ENCODE measurements around the gene CASP6. TPM values are rescaled to one million over a fixed set of nuclear protein-coding genes. Genes with fewer than 3 reads are reported as not detected.
"Not testable (repeated sequence)": the region's sequence is repeated elsewhere in the genome, so short reads cannot be mapped to it uniquely, and the experiment has no call there.

CASP6 gene
- total RNA-seq, 2 experiments from 2014 or later = 5.4 to 5.5 TPM

DNA sequence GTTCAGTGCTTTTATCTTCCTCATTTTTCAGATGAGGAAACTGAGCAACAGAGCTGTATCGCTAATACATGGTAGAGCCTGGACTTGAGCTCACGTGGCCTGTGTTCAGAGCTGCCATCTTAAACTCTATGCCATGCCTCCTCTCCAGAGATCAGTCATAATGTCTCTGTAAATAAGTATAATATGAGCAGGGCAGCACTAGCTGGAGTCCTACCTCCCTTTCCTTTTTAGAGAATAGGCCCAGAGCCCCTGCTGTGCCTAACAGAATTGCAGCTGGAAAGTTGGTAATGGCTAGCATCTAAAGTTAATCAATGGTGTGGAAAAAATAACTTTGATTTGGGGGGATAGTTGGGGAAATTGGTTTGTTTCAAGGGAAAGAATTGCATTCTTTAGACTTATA, 20.4 kb downstream of the CASP6 start:
- ATAC-seq (ENCODE audit: poor library complexity) = no peak
- no peaks in the 10 kb centered on the region for H3K9me3 Mint-ChIP-seq
- no peaks in the 10 kb centered on the region for H3K27me3 Mint-ChIP-seq
- ChIA-PET CTCF (no interaction called here), POLR2A (interaction anchor here (1.3 kb wide), 1 partner anchor 18 kb away, joined by 3 read pairs; no protein-coding TSS in a partner anchor)
- no peak overlapping the region for H3K4me3 Mint-ChIP-seq
- H3K27me3 ChIP-seq (ENCODE audit: control insufficient read depth in 1 of 2, insufficient read depth in 2 of 2, low read length in 2 of 2) = no peaks in the 10 kb centered on the region
- peaks cover 29% of the 10 kb centered on the region for H3K4me1 Mint-ChIP-seq (ENCODE audit: low read depth)
- peaks cover 57% of the 10 kb centered on the region for H3K36me3 ChIP-seq (ENCODE audit: insufficient read depth, low read length)
- H3K4me1 ChIP-seq (ENCODE audit: insufficient read depth, low read length) = no peaks in the 10 kb centered on the region
- peaks cover 0 to 13% of the 10 kb centered on the region in 2 experiments for H3K9me3 ChIP-seq (ENCODE audit: control insufficient read depth in 1 of 2, insufficient read depth in 1 of 2, low read length in 2 of 2)
- peak overlapping the region in 1 of 2 donors; percentile 31 for H3K27ac ChIP-seq (ENCODE audit: low read depth in 1 of 2, low read length in 2 of 2)
- intact Hi-C loops (cut with DNase I, micrococcal nuclease) = no loop called here
- H3K36me3 Mint-ChIP-seq (ENCODE audit: low read depth) = peaks cover 76% of the 10 kb centered on the region
- TF ChIP-seq, protein P1, sequence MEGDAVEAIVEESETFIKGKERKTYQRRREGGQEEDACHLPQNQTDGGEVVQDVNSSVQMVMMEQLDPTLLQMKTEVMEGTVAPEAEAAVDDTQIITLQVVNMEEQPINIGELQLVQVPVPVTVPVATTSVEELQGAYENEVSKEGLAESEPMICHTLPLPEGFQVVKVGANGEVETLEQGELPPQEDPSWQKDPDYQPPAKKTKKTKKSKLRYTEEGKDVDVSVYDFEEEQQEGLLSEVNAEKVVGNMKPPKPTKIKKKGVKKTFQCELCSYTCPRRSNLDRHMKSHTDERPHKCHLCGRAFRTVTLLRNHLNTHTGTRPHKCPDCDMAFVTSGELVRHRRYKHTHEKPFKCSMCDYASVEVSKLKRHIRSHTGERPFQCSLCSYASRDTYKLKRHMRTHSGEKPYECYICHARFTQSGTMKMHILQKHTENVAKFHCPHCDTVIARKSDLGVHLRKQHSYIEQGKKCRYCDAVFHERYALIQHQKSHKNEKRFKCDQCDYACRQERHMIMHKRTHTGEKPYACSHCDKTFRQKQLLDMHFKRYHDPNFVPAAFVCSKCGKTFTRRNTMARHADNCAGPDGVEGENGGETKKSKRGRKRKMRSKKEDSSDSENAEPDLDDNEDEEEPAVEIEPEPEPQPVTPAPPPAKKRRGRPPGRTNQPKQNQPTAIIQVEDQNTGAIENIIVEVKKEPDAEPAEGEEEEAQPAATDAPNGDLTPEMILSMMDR (IDR thresholded peaks at IDR 0.05) = no peak
- H3K27ac Mint-ChIP-seq = peak overlapping the region; percentile 79
- no peak for DNase-seq
- no peak overlapping the region for H3K4me3 ChIP-seq (ENCODE audit: low read length)

DNA sequence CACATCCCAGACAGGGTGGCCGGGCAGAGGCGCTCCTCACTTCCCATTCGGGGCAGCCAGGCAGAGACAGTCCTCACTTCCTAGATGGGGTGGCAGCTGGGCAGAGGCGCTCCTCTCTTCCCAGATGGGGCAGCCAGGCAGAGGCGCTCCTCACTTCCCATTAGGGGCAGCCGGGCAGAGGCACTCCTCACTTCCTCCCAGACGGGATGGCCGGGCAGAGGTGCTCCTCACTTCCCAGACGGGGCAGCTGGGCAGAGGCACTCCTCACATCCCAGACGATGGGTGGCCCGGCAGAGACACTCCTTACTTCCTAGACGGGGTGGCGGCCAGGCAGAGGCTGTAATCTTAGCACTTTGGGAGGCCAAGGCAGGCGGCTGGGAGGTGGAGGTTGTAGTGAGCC, 24.3 kb downstream of the CASP6 start:
- H3K9me3 Mint-ChIP-seq; H3K27me3 Mint-ChIP-seq; ATAC-seq (ENCODE audit: poor library complexity); H3K4me3 ChIP-seq (ENCODE audit: low read length); POLR2A ChIA-PET; H3K4me1 ChIP-seq (ENCODE audit: insufficient read depth, low read length); intact Hi-C loops (cut with DNase I, micrococcal nuclease); CTCF ChIA-PET; H3K4me3 Mint-ChIP-seq; H3K27ac Mint-ChIP-seq; H3K27ac ChIP-seq (ENCODE audit: low read depth in 1 of 2, low read length in 2 of 2); DNase-seq; H3K27me3 ChIP-seq (ENCODE audit: control insufficient read depth in 1 of 2, insufficient read depth in 2 of 2, low read length in 2 of 2): not testable (repeated sequence)
- Mint-ChIP-seq H3K36me3 (ENCODE audit: low read depth) (peaks cover 71% of the 10 kb centered on the region), H3K4me1 (ENCODE audit: low read depth) (peaks cover 47% of the 10 kb centered on the region)
- Histone ChIP-seq H3K36me3 (ENCODE audit: insufficient read depth, low read length) (peaks cover 27% of the 10 kb centered on the region), H3K9me3 (ENCODE audit: control insufficient read depth in 1 of 2, insufficient read depth in 1 of 2, low read length in 2 of 2) (peaks cover 0 to 13% of the 10 kb centered on the region in 2 experiments)

DNA sequence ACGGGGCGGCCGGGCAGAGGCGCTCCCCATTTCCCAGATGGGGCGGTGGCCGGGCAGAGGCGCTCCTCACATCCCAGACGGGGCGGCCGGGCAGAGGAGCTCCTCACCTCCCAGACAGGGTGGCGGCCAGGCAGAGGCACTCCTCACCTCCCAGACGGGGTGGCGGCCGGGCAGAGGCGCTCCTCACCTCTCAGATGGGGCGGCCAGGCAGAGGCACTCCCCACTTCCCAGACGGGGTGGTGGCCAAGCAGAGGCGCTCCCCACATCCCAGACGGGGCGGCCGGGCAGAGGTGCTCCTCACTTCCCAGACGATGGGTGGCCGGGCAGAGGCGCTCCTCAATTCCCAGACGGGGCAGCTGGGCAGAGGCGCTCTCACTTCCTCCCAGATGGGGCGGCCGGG, 24.8 kb downstream of the CASP6 start:
- H3K27me3 Mint-ChIP-seq; DNase-seq; H3K27ac Mint-ChIP-seq; H3K27ac ChIP-seq (ENCODE audit: low read depth in 1 of 2, low read length in 2 of 2); intact Hi-C loops (cut with DNase I, micrococcal nuclease); H3K9me3 Mint-ChIP-seq; H3K27me3 ChIP-seq (ENCODE audit: control insufficient read depth in 1 of 2, insufficient read depth in 2 of 2, low read length in 2 of 2); POLR2A ChIA-PET; CTCF ChIA-PET; H3K4me3 Mint-ChIP-seq; ATAC-seq (ENCODE audit: poor library complexity); H3K4me1 ChIP-seq (ENCODE audit: insufficient read depth, low read length); H3K4me3 ChIP-seq (ENCODE audit: low read length): not testable (repeated sequence)
- Mint-ChIP-seq H3K4me1 (ENCODE audit: low read depth) (peaks cover 44% of the 10 kb centered on the region), H3K36me3 (ENCODE audit: low read depth) (peaks cover 71% of the 10 kb centered on the region)
- H3K9me3 ChIP-seq (ENCODE audit: control insufficient read depth in 1 of 2, insufficient read depth in 1 of 2, low read length in 2 of 2) = peaks cover 0 to 13% of the 10 kb centered on the region in 2 experiments
- peaks cover 27% of the 10 kb centered on the region for H3K36me3 ChIP-seq (ENCODE audit: insufficient read depth, low read length)

DNA sequence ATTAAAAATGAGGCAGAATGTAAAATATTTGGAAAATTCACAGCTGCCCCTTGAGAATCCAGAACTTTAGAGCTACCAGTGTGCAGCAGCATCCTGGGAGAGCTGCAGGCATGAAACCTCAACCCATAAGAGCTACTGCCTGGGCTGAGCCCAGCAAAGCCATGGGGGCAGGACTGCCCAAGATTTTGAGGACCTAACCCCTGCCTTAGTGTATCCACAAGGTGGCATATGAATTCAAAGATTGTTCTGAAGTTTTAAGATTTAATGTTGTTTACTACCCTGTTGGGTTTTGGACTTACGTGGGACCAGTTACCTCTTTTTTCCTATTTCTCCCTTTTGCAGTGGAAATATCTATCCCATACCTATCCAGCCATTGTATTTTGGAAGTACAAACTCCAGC, 26.4 kb downstream of the CASP6 start:
- peak in 1 of 14 experiments; percentile 21 for DNase-seq
- ChIA-PET POLR2A (interaction anchor here (0.6 to 1.1 kb wide), 2 partner anchors 58 to 197 kb away, joined by 3 to 4 read pairs; no protein-coding TSS in a partner anchor), CTCF (no interaction called here)
- no peak for ATAC-seq (ENCODE audit: poor library complexity)
- Mint-ChIP-seq H3K27me3 (no peaks in the 10 kb centered on the region), H3K27ac (peak overlapping the region; percentile 71), H3K4me3 (no peak overlapping the region), H3K4me1 (ENCODE audit: low read depth) (peaks cover 36% of the 10 kb centered on the region), H3K36me3 (ENCODE audit: low read depth) (peaks cover 71% of the 10 kb centered on the region), H3K9me3 (peaks cover 2% of the 10 kb centered on the region)
- peaks cover 0 to 13% of the 10 kb centered on the region in 2 experiments for H3K9me3 ChIP-seq (ENCODE audit: control insufficient read depth in 1 of 2, insufficient read depth in 1 of 2, low read length in 2 of 2)
- H3K27me3 ChIP-seq (ENCODE audit: control insufficient read depth in 1 of 2, insufficient read depth in 2 of 2, low read length in 2 of 2) = no peaks in the 10 kb centered on the region
- H3K36me3 ChIP-seq (ENCODE audit: insufficient read depth, low read length) = peaks cover 19% of the 10 kb centered on the region
- peak overlapping the region; percentile 13 to 14 for H3K27ac ChIP-seq (ENCODE audit: low read depth in 1 of 2, low read length in 2 of 2)
- TF ChIP-seq, protein P1 (IDR thresholded peaks at IDR 0.05) = no peak
- no peaks in the 10 kb centered on the region for H3K4me1 ChIP-seq (ENCODE audit: insufficient read depth, low read length)
- intact Hi-C loops (cut with DNase I, micrococcal nuclease) = loop anchor here in 1 of 2 experiments (1.0 kb wide), 1 partner anchor 149 kb away; no protein-coding TSS in a partner anchor
- no peak overlapping the region for H3K4me3 ChIP-seq (ENCODE audit: low read length)

Data from CD4-positive, alpha-beta T cell (primary cell).